Measurements from ENCODE around the gene SLC66A2.

GRCh38 chr18:79939096-79939495 is 12.4 kb downstream of the SLC66A2 start:
- TF ChIP-seq CTCF (IDR thresholded peaks at IDR 0.05) (no peak), POLR2A (IDR thresholded peaks at IDR 0.05) (no peak)
